ENCODE data around the gene HMGB3. TPM values are rescaled to one million over a fixed set of nuclear protein-coding genes. Genes with fewer than 3 reads are reported as not detected.
"Not testable (repeated sequence)": the region's sequence is repeated elsewhere in the genome, so short reads cannot be mapped to it uniquely, and the experiment has no call there.

HMGB3 gene
- total RNA-seq, 2 donors from 2014 or later, result 220 to 413 TPM

- H3K27ac ChIP-seq (ENCODE audit: low read depth, low read length), result peak overlapping the region; percentile 92
- Mint-ChIP-seq H3K4me1 (peaks cover 23% of the 10 kb centered on the region), H3K27ac (no peak overlapping the region), H3K9me3 (peaks cover 9% of the 10 kb centered on the region), H3K27me3 (ENCODE audit: insufficient read depth) (peaks cover 10% of the 10 kb centered on the region), H3K36me3 (ENCODE audit: low read depth) (peaks cover 33% of the 10 kb centered on the region), H3K4me3 (peak overlapping the region; percentile 62)
- peak overlapping the region; percentile 44 for H3K9ac ChIP-seq (ENCODE audit: extremely low read depth, low read length, poor library complexity, severe bottlenecking)
- no peaks in the 10 kb centered on the region for H3K27me3 ChIP-seq (ENCODE audit: control insufficient read depth, insufficient read depth, low read length, poor library complexity, severe bottlenecking)
- no peak for DNase-seq
- no peak overlapping the region for H3K4me3 ChIP-seq (ENCODE audit: low read length)
- TF ChIP-seq CTCF (conservative IDR thresholded peaks at IDR 0.05), result no peak
- WGBS, 2 experiments (ENCODE audit: insufficient coverage in 1 of 2, insufficient read length in 1 of 2), result 0% methylated on average over 9 to 80 of the region's 96 CpGs
- H3K4me1 ChIP-seq (ENCODE audit: control insufficient read depth, insufficient read depth, low read length), result no peaks in the 10 kb centered on the region
- peaks cover 20% of the 10 kb centered on the region for H3K36me3 ChIP-seq (ENCODE audit: control insufficient read depth, insufficient read depth, low read length)
- H3K9me3 ChIP-seq (ENCODE audit: control insufficient read depth, low read length), result no peaks in the 10 kb centered on the region
Observed at GRCh38 chrX:150983521-150984168, 510 bp downstream of the HMGB3 start.

GRCh38 chrX:150984169-150984824 is 1.2 kb downstream of the HMGB3 start:
- 0% methylated on average over 56 of the region's 93 CpGs; no CpG with 5 or more reads in 1 of the 2 experiments for WGBS, 2 experiments (ENCODE audit: insufficient coverage in 1 of 2, insufficient read length in 1 of 2)
- Histone ChIP-seq H3K36me3 (ENCODE audit: control insufficient read depth, insufficient read depth, low read length) (peaks cover 20% of the 10 kb centered on the region), H3K4me3 (ENCODE audit: low read length) (peak overlapping the region; percentile 91), H3K9ac (ENCODE audit: extremely low read depth, low read length, poor library complexity, severe bottlenecking) (peak overlapping the region; percentile 59), H3K4me1 (ENCODE audit: control insufficient read depth, insufficient read depth, low read length) (no peaks in the 10 kb centered on the region), H3K27ac (ENCODE audit: low read depth, low read length) (no peak overlapping the region), H3K9me3 (ENCODE audit: control insufficient read depth, low read length) (no peaks in the 10 kb centered on the region), H3K27me3 (ENCODE audit: control insufficient read depth, insufficient read depth, low read length, poor library complexity, severe bottlenecking) (no peaks in the 10 kb centered on the region)
- peaks cover 9% of the 10 kb centered on the region for H3K9me3 Mint-ChIP-seq
- peaks cover 10% of the 10 kb centered on the region for H3K27me3 Mint-ChIP-seq (ENCODE audit: insufficient read depth)
- no peak for DNase-seq
- H3K27ac Mint-ChIP-seq, result peak overlapping the region; percentile 80
- peaks cover 23% of the 10 kb centered on the region for H3K4me1 Mint-ChIP-seq
- peak overlapping the region; percentile 71 for H3K4me3 Mint-ChIP-seq
- H3K36me3 Mint-ChIP-seq (ENCODE audit: low read depth), result peaks cover 34% of the 10 kb centered on the region
- TF ChIP-seq CTCF (conservative IDR thresholded peaks at IDR 0.05), result no peak

DNA sequence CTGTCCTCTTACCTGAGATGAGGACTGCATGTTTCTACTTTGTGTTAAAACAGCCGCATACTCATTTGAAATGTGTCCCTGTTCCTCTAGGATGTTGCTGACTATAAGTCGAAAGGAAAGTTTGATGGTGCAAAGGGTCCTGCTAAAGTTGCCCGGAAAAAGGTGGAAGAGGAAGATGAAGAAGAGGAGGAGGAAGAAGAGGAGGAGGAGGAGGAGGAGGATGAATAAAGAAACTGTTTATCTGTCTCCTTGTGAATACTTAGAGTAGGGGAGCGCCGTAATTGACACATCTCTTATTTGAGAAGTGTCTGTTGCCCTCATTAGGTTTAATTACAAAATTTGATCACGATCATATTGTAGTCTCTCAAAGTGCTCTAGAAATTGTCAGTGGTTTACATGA is 4.6 kb downstream of the HMGB3 start:
- WGBS, 2 experiments (ENCODE audit: insufficient coverage in 1 of 2, insufficient read length in 1 of 2), result 94 to 100% methylated on average over 2 to 6 of the region's 6 CpGs
- H3K27ac Mint-ChIP-seq; H3K9me3 Mint-ChIP-seq; H3K27me3 Mint-ChIP-seq (ENCODE audit: insufficient read depth); H3K27me3 ChIP-seq (ENCODE audit: control insufficient read depth, insufficient read depth, low read length, poor library complexity, severe bottlenecking); H3K4me3 Mint-ChIP-seq; H3K9ac ChIP-seq (ENCODE audit: extremely low read depth, low read length, poor library complexity, severe bottlenecking); H3K4me1 ChIP-seq (ENCODE audit: control insufficient read depth, insufficient read depth, low read length); DNase-seq; H3K9me3 ChIP-seq (ENCODE audit: control insufficient read depth, low read length); H3K27ac ChIP-seq (ENCODE audit: low read depth, low read length); H3K4me3 ChIP-seq (ENCODE audit: low read length): not testable (repeated sequence)
- H3K36me3 ChIP-seq (ENCODE audit: control insufficient read depth, insufficient read depth, low read length), result peaks cover 20% of the 10 kb centered on the region
- H3K4me1 Mint-ChIP-seq, result peaks cover 12% of the 10 kb centered on the region
- H3K36me3 Mint-ChIP-seq (ENCODE audit: low read depth), result peaks cover 34% of the 10 kb centered on the region

Data from endodermal cell (in vitro differentiated cells).